Nucleus accumbens (tissue), 56 donors: ENCODE data around the gene PBX4.

Source experiments
- DNase-seq, 56 donors: peaks; one replicate each; lab custom pipeline; 2025; lab: John Stamatoyannopoulos, UW

PBX4 gene

GRCh38 chr19:19544257-19544953 lies 74.1 kb downstream of the PBX4 start:
- no peak for DNase-seq

DNA sequence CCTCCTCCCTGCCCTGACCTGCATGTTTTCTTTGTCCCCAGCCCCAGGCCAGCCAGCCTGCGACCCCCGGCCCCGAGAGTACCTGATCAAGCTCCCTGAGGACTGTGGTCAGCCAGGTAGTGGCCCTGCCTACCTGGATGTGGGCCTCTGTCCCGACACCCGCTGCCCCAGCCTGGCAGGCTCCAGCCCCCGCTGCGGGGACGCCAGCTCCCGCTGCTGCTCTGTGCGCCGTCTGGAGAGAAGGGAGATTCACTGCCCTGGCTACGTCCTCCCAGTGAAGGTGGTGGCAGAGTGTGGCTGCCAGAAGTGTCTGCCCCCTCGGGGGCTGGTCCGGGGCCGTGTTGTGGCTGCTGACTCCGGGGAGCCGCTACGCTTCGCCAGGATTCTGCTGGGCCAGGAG lies 74.8 kb downstream of the PBX4 start:
- DNase-seq: no peak

DNA sequence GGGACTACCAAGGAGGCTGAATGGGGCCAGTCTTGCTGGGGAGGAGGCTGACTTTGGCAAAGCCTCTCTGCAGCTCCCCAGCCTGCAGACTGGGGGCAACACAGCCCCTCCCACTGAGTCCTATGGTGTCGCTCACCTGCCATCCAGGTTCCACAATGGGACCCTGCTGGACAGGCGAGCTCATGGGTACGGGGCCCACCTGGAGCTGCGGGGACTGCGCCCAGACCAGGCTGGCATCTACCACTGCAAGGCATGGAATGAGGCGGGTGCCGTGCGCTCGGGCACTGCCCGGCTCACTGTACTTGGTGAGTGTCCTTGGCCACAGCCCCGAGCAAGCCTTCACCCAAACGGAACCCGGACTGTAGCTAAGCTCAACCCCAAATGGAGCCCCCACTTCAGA lies 75.4 kb downstream of the PBX4 start:
- no peak for DNase-seq

DNA sequence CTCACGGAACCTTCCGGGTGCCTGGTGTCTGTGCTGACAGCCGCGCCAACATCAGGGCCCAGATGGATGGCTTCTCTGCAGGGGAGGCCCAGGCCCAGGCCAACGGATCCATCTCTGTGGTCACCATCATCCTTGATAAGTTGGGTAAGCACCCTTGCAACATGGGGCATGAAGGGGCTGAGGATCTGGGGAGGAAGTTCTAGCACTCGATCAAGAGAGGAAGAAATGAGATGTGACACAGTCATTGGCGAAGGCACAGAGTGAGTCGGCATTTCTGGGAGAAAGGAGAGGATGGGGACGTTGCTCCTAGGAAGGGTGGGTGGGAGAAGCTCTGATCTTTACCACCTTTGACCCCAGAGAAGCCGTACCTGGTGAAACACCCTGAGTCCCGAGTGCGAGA lies 76.0 kb downstream of the PBX4 start:
- no peak for DNase-seq

- DNase-seq: no peak
Measured at GRCh38 chr19:19541616-19542015, 76.9 kb downstream of the PBX4 start.

DNA sequence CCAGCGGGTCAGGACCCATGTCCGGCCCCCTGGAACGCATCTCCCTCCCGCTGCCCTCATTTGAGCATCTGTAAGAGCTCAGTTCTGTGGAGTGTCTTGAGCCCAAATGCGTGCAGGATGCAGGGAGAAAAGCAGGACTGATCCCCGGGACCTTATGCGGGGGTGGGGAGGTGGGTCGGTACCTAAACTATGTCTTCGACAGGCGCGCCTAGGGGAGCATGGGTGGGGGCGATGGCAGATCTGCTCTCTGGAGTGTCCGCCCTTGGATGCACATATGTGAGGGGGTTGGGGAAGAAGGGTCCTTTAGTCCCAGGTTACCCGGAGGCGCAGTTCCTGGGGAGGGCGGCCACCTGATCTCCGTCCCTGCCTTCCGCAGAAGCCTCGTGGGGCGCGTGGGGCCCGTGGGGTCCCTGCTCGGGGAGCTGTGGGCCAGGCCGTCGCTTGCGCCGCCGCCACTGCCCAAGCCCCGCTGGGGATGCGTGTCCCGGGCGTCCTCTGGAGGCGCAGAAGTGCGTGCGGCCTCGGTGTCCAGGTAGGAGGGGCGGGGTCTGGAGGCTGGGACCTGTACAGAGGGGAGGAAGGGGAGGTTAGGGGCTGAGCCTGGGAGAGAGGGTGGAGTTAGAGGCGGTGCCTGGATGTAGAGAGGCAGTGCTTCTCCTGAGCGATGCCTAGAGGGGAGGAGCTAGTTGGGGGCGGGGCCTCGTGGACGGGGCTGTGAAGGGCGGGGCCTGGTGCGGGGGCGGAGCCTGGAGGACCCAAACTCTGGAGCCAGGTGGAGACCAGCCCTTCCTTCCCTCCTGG lies 77.6 kb downstream of the PBX4 start:
- peak in 16 of 56 donors; percentile 7 to 60 (median 30) for DNase-seq

DNA sequence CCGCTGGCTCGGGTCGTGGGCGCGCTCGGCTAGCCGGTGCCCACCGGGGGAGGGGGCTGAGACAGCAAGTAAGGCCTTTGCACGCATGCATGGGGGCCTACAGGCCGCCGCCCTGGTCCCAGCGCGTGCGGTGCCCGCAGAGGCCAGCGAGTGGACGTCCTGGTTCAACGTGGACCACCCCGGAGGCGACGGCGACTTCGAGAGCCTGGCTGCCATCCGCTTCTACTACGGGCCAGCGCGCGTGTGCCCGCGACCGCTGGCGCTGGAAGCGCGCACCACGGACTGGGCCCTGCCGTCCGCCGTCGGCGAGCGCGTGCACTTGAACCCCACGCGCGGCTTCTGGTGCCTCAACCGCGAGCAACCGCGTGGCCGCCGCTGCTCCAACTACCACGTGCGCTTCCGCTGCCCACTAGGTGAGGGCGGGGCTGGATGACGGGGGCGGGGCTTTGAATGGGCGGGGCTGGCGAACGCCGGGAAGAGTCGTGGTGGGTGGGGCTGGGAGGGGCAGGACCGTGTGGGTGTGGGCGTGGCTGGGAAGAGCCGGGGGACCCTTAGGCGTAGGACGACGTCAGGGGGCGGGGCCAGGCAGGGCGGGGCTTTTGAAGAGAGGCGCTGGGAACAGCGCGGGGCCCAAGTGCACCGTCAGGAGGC lies 78.3 kb downstream of the PBX4 start:
- DNase-seq: peak in 27 of 56 donors; percentile 7 to 83 (median 26)

DNA sequence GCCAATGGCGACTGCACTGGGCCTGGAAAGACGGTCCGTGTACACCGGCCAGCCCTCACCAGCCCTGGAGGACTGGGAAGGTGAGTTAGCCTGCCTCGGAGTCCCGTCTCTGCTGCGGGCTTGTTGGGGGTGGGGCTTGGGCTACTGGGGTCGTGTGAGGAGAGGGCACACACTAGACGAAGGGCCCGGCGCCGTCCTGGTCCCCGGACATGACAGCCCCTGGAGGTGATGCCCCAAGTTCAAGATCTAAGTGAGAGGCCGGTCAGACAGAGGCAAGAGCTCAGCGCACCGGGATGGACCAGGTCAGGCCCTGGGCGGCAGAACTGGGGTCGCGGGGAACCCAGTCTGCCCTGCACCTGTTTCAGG lies 78.8 kb downstream of the PBX4 start:
- DNase-seq: no peak

- no peak for DNase-seq
Measured at GRCh38 chr19:19538785-19539166, 79.7 kb downstream of the PBX4 start.

- DNase-seq: peak in 10 of 56 donors; percentile 5 to 57 (median 22)
Measured at GRCh38 chr19:19538061-19538784, 80.3 kb downstream of the PBX4 start, which contains the start of gene CILP2. Gene CILP2 (plus strand): TSS chr19:19538265. CDS start chr19:19538350, 85 bp downstream.

- no peak for DNase-seq
Measured at GRCh38 chr19:19537075-19538048, 81.1 kb downstream of the PBX4 start.

DNA sequence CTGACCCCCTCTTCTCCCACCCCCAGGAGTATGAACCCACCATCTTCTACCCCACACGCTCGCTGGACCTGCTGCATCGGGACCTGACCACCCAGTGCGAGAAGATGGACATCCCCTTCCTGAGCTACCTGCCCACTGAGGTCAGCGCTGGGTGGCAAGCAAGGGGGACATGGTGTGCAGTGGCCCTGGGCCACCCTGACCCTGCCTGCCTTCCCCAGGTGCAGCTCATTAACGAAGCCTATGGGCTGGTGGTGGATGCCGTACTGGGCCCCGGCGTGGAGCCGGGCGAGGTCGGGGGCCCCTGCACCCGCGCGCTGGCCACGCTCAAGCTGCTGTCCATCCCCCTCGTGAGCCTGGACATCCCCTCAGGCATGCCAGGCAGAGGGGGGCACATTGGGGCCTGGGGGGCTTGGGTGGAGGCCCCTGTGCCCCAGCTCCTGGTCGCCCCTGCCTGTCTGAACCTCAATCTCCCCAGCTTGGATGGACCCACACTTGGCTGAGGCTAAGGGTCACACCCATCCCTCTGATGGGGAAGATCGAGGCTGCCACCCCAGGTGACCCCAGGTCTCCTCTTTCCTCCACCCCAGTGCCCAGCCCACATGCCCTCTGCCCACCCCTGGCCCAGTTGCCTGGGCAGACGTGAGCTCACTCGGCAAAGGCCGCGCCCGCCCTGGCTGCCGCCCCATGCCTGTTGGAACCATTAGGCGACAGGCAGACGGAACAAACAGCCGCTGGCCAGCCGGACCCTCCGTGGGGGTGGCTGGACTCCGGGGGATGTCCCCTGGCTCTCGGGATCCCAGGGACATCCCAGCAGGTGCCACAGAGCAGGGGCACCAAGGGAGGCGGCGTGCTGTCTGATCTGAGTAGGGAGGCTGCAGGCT lies 82.9 kb downstream of the PBX4 start:
- no peak for DNase-seq

DNA sequence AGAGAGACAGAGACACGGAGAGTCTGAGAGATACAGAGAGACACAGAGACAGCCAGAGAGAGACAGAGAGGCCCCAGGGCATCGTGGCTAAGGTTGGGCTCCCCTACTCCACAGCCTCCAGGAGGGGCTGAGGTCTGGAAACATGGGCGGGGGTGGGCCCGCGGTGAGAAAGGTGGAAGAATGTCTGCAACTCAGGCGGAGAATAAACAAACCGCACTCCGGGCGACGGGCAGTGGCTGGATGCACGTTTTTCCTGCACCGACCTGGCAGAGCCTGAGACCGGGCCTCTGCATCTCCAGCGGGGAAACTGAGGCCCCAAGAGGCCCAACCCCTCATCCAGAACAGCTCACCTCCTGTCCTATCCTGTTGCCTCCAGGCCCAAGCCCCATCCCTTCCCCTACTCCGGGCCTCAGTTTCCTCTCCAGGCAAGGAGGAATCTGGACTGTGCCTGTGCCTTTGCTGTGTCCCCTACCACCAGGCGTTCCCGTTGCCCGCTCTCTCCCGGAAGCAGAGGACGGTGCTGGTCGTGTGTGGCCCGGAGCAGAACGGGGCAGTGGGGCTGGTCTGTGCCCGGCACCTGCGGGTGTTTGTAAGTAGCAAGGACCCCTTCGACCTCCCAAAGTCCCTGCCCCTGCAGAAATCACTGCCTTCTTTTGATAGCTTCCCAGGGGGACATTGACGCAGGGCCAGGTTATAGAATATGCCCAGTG lies 83.8 kb downstream of the PBX4 start:
- DNase-seq: no peak

DNA sequence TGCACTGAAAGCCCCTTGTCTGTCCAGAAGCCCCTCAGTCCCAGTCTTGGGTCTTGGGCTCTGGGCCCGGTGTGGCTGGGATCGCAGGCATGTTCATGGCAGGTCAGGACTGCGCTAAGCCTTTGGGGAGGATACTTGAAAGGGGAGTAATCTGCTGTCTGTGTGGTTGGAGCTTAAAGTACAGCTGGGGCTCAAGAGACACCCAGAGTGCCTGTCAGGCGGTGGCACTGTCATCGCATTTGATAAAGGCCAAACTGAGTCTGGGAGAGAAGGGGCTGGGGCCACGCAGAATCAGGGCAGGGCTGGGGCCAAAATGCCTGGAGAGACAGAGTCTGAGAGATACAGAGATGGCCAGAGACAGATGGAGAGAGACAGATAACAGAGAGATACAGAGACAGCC lies 84.6 kb downstream of the PBX4 start:
- DNase-seq: no peak

- no peak for DNase-seq
Measured at GRCh38 chr19:19532806-19533701, 85.4 kb downstream of the PBX4 start.

DNA sequence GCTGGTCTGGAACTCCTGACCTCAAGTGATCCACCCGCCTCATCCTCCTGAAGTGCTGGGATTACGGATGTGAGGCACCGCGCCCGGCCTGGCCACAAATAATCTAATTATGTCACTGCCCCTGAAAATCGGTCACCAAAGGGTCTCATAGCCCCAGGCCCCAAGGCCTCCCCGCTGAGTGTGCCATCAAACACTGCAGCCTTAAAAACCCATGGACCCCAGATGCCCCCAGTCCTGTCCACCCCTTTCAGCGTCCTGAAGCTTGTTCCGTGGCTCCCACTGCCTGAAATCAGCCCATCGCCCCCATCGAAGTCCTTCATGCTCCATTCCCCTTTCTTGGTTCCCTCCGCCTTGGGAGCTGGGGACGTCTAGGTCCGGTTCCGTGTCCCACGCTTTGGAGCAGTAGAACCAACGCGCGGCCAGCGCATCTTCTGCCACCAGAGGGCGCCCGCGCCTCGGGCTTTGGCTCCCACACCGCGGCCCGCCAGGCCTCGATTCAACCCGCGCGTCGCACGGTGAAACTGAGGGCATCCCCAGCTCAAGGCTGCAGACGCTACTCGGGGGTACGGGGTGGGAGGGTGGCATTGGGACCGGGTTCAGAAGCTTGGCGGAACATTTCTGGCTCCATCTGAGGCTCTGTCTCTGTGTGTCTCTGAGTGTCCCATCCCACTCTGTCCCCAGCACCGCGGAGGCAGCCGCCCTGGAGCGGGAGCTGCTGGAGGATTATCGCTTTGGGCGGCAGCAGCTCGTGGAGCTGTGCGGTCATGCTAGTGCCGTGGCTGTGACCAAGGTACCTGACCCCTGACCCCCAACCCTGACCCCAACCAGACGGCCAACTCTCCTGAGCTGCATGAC lies 86.3 kb downstream of the PBX4 start:
- DNase-seq: peak in 52 of 56 donors; percentile 12 to 92 (median 58)
